ENCODE measurements around the gene PRR3.
A peak's percentile ranks its signal among the peaks of the same experiment; 100 is the strongest.

PRR3 gene

DNA sequence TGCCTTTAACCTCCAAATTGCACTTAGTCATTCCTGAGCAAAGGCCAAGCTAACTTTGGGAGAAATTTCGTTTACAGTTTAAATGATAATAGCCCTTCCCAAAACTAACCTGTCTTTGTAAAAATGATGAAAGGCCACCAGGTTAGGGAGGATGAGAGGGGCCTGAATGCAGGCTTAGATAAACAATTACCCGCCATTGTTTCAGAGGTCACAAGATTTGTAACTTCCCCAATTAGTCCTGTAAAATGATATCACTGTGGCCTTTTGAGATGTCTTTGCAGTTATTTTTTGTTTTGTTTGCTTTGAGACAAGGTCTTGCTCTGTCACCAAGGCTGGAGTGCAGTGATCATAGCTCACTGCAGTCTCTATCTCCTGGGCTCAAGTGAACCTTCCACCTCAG, 27.1 kb upstream of the PRR3 start:
- DNase-seq (ENCODE audit: low spot score), result no peak
- in situ Hi-C loops (cut with MboI; ENCODE audit: low pct_unique_long_range_greater_than_20kb, low sequenced_read_pairs, unreplicated experiment), result no loop called here
- TF ChIP-seq, protein P1, sequence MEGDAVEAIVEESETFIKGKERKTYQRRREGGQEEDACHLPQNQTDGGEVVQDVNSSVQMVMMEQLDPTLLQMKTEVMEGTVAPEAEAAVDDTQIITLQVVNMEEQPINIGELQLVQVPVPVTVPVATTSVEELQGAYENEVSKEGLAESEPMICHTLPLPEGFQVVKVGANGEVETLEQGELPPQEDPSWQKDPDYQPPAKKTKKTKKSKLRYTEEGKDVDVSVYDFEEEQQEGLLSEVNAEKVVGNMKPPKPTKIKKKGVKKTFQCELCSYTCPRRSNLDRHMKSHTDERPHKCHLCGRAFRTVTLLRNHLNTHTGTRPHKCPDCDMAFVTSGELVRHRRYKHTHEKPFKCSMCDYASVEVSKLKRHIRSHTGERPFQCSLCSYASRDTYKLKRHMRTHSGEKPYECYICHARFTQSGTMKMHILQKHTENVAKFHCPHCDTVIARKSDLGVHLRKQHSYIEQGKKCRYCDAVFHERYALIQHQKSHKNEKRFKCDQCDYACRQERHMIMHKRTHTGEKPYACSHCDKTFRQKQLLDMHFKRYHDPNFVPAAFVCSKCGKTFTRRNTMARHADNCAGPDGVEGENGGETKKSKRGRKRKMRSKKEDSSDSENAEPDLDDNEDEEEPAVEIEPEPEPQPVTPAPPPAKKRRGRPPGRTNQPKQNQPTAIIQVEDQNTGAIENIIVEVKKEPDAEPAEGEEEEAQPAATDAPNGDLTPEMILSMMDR (IDR thresholded peaks at IDR 0.05; ENCODE audit: extremely low read depth, insufficient read depth, missing control alignments), result no peak

DNA sequence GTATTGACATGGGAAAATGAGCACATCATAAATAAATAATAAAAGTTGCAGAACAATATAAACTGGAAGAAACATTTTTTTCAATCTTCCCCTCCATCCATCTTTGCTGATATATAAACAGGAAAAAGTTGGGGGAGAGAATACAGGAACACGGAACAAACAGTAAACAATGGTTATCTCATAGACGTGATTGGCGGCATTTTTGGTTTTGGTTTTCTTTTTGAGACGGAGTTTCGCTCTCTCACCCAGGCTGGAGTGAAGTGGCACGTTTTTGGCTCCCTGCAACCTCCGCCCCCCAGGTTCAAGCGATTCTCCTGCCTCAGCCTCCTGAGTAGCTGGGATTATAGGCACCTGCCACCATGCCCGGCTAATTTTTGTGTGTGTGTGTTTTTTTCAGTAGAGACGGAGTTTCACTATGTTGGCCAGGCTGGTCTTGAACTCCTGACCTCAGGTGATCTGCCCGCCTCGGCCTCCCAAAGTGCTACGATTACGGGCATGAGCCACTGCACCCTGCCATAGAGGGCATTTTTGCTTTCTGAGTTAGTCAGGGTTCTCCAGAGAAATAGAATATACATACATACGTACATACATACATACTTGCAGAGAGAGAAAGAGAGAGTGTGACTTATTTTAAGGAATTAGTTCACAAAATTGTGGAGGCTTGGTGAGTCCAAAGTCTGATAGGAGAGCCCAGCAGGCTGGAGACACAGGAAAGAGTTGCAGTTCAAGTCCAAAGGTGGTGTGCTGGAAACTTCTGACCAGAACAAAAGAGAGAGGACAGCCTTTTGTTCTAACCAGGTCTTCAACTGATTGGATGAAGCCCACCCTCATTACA, 23.4 kb upstream of the PRR3 start:
- in situ Hi-C loops (cut with MboI; ENCODE audit: low pct_unique_long_range_greater_than_20kb, low sequenced_read_pairs, unreplicated experiment), result no loop called here
- TF ChIP-seq, protein P1 (IDR thresholded peaks at IDR 0.05; ENCODE audit: extremely low read depth, insufficient read depth, missing control alignments), result no peak
- no peak for DNase-seq (ENCODE audit: low spot score)

DNA sequence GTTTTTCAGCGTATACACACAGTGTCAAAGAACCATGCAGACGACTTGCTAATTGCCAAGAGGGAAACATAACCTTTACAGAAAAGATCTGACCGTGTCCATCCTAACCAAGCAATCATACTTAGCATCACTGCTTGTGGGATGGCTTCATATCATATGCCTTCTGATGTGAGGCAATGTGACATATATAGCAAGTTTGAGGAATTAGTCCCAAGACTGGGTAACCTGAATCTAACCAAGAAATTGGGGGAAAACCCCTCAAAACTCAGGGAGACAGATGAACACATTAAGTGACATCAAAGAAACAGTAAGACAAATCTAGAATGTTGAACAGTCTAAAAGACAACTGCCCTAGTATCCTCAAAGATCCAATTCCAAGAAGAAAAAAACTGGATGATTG, 19.2 kb upstream of the PRR3 start:
- DNase-seq (ENCODE audit: low spot score), result no peak
- in situ Hi-C loops (cut with MboI; ENCODE audit: low pct_unique_long_range_greater_than_20kb, low sequenced_read_pairs, unreplicated experiment), result loop anchor here (5.0 kb wide), 1 partner anchor 46 kb away; no protein-coding TSS in a partner anchor

DNA sequence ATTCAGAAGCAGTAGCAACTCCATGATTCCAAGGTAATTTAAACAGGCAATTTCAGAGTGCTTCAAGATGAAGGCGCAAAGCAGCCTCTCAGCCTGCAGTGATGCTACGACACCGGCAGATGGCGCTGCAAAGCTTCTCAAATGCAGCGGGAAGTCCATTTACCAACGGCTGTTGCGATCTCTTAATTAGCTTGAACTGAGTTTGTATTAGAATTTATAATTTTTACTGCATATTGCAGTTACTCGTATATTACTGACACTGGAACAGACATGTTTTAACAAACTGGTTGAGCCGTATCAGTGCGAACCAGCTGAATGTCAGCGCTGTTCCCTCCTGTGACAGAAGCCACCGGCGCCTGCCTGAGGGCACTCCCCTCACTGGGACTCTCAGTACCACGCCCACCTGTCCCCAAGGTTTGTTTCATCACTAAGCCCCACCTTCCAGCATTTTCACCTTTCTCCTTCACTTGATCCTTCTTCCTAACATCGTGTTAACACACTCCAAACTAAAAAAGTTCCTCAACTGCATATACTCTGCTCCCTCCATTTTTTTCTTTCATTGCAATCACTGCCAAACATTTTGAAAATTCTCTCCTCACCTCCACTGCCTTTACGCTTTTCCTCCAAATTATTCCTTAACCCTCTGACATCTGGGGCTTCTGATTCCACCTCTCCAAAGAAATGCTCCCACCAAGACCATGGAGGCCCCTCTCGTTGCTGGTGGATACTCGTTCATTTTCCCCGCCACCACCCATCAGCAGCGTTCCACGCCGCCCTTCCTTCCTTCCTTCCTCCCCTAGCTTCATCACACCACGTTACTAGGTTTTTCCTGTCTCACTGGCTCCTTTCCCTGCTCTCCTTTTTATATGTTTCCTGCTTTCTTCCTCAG, 15.3 kb upstream of the PRR3 start:
- in situ Hi-C loops (cut with MboI; ENCODE audit: low pct_unique_long_range_greater_than_20kb, low sequenced_read_pairs, unreplicated experiment), result no loop called here
- DNase-seq (ENCODE audit: low spot score), result peak; percentile 76
- TF ChIP-seq, protein P1 (IDR thresholded peaks at IDR 0.05; ENCODE audit: extremely low read depth, insufficient read depth, missing control alignments), result peak; percentile 98

More for the DNA sequence above, 19.2 kb upstream of the PRR3 start:
- TF ChIP-seq, protein P1 (IDR thresholded peaks at IDR 0.05; ENCODE audit: extremely low read depth, insufficient read depth, missing control alignments), result no peak

DNA sequence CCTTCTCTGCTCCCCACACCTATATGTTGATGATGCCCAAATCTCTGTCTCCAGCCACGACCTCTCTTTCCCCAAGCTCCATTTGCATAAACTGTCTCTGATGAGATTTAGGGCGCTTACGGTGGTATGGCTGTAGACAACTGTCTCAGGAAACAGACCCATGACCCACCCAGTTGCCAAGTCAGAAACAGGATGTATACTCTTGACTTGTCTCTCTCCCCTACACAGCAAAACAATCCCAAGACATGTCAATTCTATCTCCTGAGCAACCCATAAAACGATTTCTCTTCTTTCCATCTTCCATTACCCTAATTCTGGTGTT, 14.7 kb upstream of the PRR3 start:
- in situ Hi-C loops (cut with MboI; ENCODE audit: low pct_unique_long_range_greater_than_20kb, low sequenced_read_pairs, unreplicated experiment), result no loop called here
- TF ChIP-seq, protein P1 (IDR thresholded peaks at IDR 0.05; ENCODE audit: extremely low read depth, insufficient read depth, missing control alignments), result no peak

DNA sequence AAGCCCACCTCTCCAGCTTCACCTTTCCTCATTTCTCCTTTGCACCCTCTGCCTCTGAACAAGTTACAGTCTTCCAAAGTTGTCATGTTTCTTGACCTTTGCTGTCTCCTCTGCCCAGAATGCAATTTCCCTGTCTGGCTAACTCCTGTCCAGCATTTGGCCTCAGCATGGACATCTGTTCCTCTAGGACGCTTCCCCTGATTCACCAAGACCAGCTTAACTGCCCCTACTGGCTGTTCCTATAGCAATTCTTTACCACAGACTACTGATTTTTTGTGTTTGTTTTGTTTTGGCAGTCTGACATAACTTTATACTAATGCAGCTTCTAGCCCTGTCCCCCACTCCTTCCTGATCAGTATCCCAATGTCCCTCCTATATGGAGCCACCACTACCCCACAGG, 14.2 kb upstream of the PRR3 start:
- in situ Hi-C loops (cut with MboI; ENCODE audit: low pct_unique_long_range_greater_than_20kb, low sequenced_read_pairs, unreplicated experiment), result no loop called here
- TF ChIP-seq, protein P1 (IDR thresholded peaks at IDR 0.05; ENCODE audit: extremely low read depth, insufficient read depth, missing control alignments), result no peak
- no peak for DNase-seq (ENCODE audit: low spot score)

More for the DNA sequence above, 14.7 kb upstream of the PRR3 start:
- no peak for DNase-seq (ENCODE audit: low spot score)
